Measurements from ENCODE around the gene SNAPC2.

Gene SNAPC2

DNA sequence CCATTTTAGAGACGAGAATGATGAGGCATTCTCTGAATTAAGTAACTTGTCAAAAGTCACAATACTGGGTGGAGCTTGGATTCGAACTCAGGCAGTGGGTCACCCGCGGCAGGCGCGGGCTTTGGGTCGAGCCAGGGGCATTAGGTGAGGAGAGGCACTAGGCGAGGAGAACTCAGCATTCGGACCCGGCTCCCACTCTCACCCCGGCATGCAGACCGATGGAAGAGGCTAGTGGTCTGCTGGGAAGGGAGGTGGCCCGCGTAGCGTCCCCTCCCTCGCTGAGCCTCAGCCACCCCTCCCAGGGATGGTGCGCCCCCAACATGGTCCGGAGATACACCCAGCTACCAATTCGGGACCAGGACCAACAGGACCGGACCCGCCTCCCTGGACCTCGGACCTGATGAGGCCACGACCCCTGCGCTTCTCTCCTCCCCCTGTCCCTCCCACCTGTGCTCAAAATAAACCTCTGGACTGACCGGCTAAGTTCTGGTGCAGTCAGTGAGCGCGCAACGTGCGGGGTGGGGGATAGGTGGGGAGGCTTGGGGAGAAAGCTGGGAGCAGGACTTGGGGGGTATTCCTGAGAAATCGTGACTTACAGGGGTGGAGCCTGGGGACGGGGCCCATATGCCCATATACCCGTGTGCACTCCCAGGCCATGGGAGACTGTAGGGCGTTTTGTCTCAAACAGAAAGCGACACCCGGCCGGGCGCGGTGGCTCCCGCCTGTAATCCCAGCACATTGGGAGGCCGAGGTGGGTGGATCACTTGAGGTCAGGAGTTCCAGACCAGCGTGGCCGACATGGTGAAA, 1.3 kb upstream of the SNAPC2 start:
- DNase-seq (ENCODE audit: low read depth) = no peak
- TF ChIP-seq, protein P1, sequence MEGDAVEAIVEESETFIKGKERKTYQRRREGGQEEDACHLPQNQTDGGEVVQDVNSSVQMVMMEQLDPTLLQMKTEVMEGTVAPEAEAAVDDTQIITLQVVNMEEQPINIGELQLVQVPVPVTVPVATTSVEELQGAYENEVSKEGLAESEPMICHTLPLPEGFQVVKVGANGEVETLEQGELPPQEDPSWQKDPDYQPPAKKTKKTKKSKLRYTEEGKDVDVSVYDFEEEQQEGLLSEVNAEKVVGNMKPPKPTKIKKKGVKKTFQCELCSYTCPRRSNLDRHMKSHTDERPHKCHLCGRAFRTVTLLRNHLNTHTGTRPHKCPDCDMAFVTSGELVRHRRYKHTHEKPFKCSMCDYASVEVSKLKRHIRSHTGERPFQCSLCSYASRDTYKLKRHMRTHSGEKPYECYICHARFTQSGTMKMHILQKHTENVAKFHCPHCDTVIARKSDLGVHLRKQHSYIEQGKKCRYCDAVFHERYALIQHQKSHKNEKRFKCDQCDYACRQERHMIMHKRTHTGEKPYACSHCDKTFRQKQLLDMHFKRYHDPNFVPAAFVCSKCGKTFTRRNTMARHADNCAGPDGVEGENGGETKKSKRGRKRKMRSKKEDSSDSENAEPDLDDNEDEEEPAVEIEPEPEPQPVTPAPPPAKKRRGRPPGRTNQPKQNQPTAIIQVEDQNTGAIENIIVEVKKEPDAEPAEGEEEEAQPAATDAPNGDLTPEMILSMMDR (IDR thresholded peaks at IDR 0.05; ENCODE audit: insufficient read depth, low read depth, low read length, missing control alignments) = no peak
- H3K4me3 ChIP-seq (ENCODE audit: low read length) = no peak overlapping the region

DNA sequence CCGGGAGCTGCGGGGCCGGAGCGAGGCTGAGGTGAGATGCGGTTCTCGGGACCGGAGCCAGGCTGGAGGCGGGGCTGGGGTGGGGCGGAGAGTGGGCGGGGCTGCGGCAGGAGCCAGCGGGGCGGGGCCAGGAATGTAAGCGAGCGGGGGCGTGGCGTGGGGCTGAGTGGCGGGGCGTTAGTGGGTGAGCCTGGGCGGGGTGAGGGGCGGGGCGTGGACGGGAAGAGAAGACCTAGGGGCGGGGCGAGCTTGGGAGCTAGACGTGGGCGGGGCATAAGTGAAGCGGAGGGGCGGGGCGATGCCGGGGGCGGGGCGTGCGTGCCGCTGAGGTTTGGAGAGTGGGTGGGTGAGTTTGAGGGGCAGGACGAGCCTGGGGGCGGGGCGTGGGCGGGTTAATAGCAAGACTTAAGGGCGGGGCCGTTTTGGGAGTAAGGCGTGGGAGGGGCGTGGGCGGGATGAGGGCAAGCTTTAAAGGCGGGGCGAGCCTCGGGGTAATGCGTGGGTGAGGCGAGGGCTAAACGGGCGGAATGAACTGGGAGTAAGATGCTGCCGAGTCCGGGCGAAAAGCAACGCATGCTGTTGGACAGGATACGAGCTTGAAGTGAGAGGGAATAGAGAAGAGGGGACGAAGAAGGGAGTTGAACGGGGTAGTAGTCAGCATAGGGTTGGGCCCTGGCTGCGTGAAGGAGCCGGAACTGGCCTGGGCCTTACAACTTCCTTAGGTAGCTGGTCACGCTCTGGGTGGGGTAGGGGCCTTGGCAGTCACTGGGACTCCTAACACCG, 572 bp downstream of the SNAPC2 start:
- TF ChIP-seq, protein P1 (IDR thresholded peaks at IDR 0.05; ENCODE audit: insufficient read depth, low read depth, low read length, missing control alignments) = no peak
- peak; percentile 98 for DNase-seq (ENCODE audit: low read depth)
- H3K4me3 ChIP-seq (ENCODE audit: low read length) = peak overlapping the region; percentile 64

DNA sequence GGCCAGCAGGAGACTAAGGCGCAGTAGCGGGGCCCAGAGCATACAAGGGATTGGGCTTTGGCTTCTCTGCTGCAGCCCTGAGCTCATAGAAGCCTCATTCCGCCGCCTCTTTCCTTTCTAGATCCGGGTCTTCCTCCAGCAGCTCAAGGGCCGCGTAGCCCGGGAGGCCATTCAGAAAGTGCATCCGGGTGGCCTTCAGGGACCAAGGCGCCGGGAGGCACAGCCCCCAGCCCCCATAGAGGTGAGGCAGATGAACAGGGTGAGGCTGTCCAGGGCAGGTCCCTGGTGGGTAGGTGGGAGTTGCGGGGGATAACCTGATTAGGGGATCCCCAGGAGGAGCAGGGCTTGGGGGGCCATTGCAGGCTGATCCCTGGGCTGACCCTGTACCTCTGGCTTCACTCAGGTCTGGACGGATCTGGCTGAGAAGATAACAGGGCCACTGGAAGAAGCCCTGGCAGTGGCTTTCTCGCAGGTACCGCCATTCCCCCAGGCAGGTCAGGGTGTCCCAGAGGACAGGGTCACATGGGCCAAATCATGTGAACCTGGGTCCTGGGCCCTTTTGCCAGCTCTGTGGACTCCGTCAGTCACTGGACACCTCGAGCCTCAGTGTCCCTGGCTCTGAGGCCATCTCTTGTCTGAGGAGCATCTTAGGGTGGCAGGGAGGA, 1.3 kb downstream of the SNAPC2 start:
- TF ChIP-seq, protein P1 (IDR thresholded peaks at IDR 0.05; ENCODE audit: insufficient read depth, low read depth, low read length, missing control alignments) = no peak
- no peak for DNase-seq (ENCODE audit: low read depth)
- peak overlapping the region; percentile 47 for H3K4me3 ChIP-seq (ENCODE audit: low read length)

DNA sequence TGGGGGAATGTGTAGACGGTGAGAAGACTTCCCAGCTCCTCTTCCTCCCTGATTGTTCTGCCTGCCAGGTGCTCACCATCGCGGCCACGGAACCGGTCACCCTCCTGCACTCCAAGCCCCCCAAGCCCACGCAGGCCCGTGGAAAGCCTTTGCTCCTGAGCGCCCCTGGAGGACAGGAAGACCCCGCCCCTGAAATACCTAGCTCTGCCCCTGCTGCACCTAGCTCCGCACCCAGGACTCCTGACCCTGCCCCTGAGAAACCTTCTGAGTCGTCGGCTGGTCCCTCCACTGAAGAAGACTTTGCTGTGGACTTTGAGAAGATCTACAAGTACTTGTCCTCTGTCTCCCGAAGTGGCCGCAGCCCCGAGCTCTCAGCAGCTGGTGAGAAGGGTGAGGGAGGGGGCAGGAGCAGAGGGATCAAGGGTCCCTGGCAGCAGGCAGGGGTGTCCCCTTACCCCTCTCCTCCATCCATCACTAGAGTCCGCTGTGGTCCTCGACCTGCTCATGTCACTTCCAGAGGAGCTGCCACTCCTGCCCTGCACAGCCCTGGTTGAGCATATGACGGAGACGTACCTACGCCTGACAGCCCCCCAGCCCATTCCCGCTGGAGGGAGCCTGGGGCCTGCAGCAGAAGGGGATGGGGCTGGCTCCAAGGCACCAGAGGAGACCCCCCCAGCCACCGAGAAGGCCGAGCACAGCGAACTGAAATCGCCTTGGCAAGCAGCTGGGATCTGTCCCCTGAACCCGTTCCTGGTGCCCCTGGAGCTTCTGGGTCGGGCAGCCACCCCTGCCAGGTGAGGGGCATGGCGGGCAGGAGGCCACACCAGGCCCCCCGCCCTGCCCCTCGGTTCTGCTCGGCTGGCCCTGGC, 2.1 kb downstream of the SNAPC2 start:
- TF ChIP-seq, protein P1 (IDR thresholded peaks at IDR 0.05; ENCODE audit: insufficient read depth, low read depth, low read length, missing control alignments) = no peak
- no peak overlapping the region for H3K4me3 ChIP-seq (ENCODE audit: low read length)
- DNase-seq (ENCODE audit: low read depth) = no peak

DNA sequence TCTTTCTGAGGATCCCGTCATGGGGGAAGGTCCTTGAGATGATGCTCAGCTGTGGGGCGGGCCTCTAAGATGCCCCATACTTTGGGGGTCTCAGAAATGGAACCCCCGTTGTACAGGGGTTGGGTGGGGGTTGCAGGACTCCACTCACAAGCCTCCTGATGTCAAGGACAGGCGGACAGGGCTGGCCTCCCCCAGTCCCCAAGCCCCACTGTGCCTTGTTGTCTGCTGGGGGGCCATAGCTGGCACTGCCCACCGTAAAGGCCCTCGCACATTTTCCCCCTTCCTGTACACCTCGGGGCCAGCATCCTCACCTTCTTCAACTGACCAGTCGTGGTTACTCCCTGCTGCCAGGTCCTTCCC, 2.7 kb downstream of the SNAPC2 start:
- no peak for DNase-seq (ENCODE audit: low read depth)
- H3K4me3 ChIP-seq (ENCODE audit: low read length) = no peak overlapping the region
- TF ChIP-seq, protein P1 (IDR thresholded peaks at IDR 0.05; ENCODE audit: insufficient read depth, low read depth, low read length, missing control alignments) = no peak
